K562 (cell line): ENCODE data around the gene TANK. TPM values are rescaled to one million over a fixed set of nuclear protein-coding genes. Genes with fewer than 3 reads are reported as not detected.

Experiments used
- ATF7 ChIP-seq: fragments of 450-650 bp; IDR thresholded peaks from 2 replicates; pipeline ENCODE4 v1.7.1; 2014; ENCODE audit warnings: mild to moderate bottlenecking, moderate library complexity
- CHCHD3 ChIP-seq: fragments of 250-450 bp; sonication (Bioruptor Pico); IDR thresholded peaks from 2 replicates; pipeline ENCODE4 v2.1.2; 2022; ENCODE audit warnings: mild to moderate bottlenecking
- CREM ChIP-seq: IDR thresholded peaks from 2 replicates; pipeline ENCODE4 v1.6.1; 2014; ENCODE audit warnings: antibody characterized with exemption, low read depth
- CSDE1 ChIP-seq, 2 experiments: fragments of 450-650 bp; IDR thresholded peaks; 2 replicates each; pipeline ENCODE4 v1.6.1; 2016; ENCODE audit warnings: mild to moderate bottlenecking in 1 of 2
- ETS2 ChIP-seq: IDR thresholded peaks from 2 replicates; pipeline ENCODE4 v1.6.1; 2016; ENCODE audit warnings: borderline replicate concordance, missing genetic modification characterization, mild to moderate bottlenecking, moderate library complexity, missing compliant biosample characterization; ENCODE audit not compliant: poor library complexity, severe bottlenecking
- FOXA1 ChIP-seq: fragments of 450-650 bp; IDR thresholded peaks from 2 replicates; pipeline ENCODE4 v1.6.1; 2016; ENCODE audit warnings: mild to moderate bottlenecking, borderline replicate concordance
- FOXJ2 ChIP-seq: fragments of 200-800 bp; sonication (Bioruptor generic); IDR thresholded peaks from 2 replicates; pipeline ENCODE4 v1.6.1; 2016; ENCODE audit warnings: missing genetic modification characterization, missing compliant biosample characterization
- JUND ChIP-seq, 2 experiments: IDR thresholded peaks; 2 replicates in 1 of 2; 3 replicates in 1 of 2; pipeline ENCODE4 v1.6.1; 2011; ENCODE audit warnings: borderline replicate concordance in 2 of 2, low read depth in 2 of 2, low read length in 2 of 2, improper control_type of control experiment in 1 of 2, missing biosample characterization in 1 of 2, missing genetic modification characterization in 1 of 2, missing genetic modification reagents in 1 of 2
- KDM4B ChIP-seq, 2 experiments: fragments of 450-650 bp in 1 of 2; sonication (generic) in 1 of 2; IDR thresholded peaks; 2 replicates each; pipeline ENCODE4 v1.6.1; 2016 to 2017; ENCODE audit warnings: borderline replicate concordance in 2 of 2, antibody characterized with exemption in 1 of 2, low read depth in 1 of 2, mild to moderate bottlenecking in 1 of 2
- KLF16 ChIP-seq: IDR thresholded peaks from 2 replicates; pipeline ENCODE4 v1.6.1; 2016; ENCODE audit warnings: antibody characterized with exemption
- LEF1 ChIP-seq: fragments of 450-650 bp; IDR thresholded peaks from 2 replicates; pipeline ENCODE4 v1.6.1; 2016; ENCODE audit warnings: mild to moderate bottlenecking
- SREBF1 ChIP-seq: fragments of 150-350 bp; IDR thresholded peaks from 2 replicates; pipeline ENCODE4 v1.6.1; 2014; ENCODE audit warnings: antibody characterized with exemption, low read depth, low read length, borderline replicate concordance
- SUPT5H ChIP-seq: fragments of 450-650 bp; IDR thresholded peaks from 2 replicates; pipeline ENCODE4 v1.6.1; 2016
- polyA plus RNA-seq, 8 experiments: library from polyadenylated mRNA; depleted of rRNA in 4 of 8; stranded (reverse) in 5 of 8; unstranded in 3 of 8; fragments of >200 nt; fragmentation: Nextera tagmentation in 2 of 8; fragmentation: Illumina TruSeq in 1 of 8; extraction: Ambion mirVana in 2 of 8; extraction: Trizol in 1 of 8; gene quantifications; 2 replicates each; pipeline versions ENCODE4 v1.2.1 to v1.2.3, GENCODE V29; 2011 to 2014; ENCODE audit warnings: inconsistent platforms in 1 of 8, missing spikeins in 1 of 8
- total RNA-seq, 7 experiments: library from RNA; depleted of rRNA in 6 of 7; stranded (reverse); fragments of >200 nt in 6 of 7; fragmentation: Illumina TruSeq in 2 of 7; extraction: Trizol in 2 of 7; gene quantifications; 2 replicates each; pipeline versions ENCODE4 v1.2.1 to v1.2.3, GENCODE V29; 2011 to 2021; ENCODE audit warnings: low replicate concordance in 1 of 7
- TF ChIP-seq, protein P1 (sequence below): fragments of 200-800 bp; sonication (Bioruptor generic); IDR thresholded peaks from 2 replicates; pipeline ENCODE4 v1.6.1; 2016; ENCODE audit warnings: missing genetic modification characterization, missing compliant biosample characterization
- TF ChIP-seq, protein P2 (sequence below), 2 experiments: fragments of 450-650 bp in 1 of 2; sonication (generic) in 1 of 2; formaldehyde crosslinking in 1 of 2; IDR thresholded peaks in 1 of 2; conservative IDR thresholded peaks in 1 of 2; 2 replicates each; pipeline versions ENCODE4 v1.6.1 to v1.8.1; 2016 to 2023; ENCODE audit warnings: mild to moderate bottlenecking in 2 of 2, moderate library complexity in 2 of 2, inconsistent platforms in 1 of 2, missing genetic modification reagents in 1 of 2
- TF ChIP-seq, protein P3 (sequence below): fragments of 250-450 bp; sonication (Bioruptor Pico); IDR thresholded peaks from 2 replicates; pipeline ENCODE4 v1.8.0; 2021; ENCODE audit warnings: moderate library complexity, mild to moderate bottlenecking, inconsistent platforms

Gene TANK
- total and polyA plus RNA-seq, 9 of the 15 experiments (the other 6 are each of a cell fraction or from before 2014, with no cell fraction given), result 43.0 to 91.5 (median 54.4) TPM

DNA sequence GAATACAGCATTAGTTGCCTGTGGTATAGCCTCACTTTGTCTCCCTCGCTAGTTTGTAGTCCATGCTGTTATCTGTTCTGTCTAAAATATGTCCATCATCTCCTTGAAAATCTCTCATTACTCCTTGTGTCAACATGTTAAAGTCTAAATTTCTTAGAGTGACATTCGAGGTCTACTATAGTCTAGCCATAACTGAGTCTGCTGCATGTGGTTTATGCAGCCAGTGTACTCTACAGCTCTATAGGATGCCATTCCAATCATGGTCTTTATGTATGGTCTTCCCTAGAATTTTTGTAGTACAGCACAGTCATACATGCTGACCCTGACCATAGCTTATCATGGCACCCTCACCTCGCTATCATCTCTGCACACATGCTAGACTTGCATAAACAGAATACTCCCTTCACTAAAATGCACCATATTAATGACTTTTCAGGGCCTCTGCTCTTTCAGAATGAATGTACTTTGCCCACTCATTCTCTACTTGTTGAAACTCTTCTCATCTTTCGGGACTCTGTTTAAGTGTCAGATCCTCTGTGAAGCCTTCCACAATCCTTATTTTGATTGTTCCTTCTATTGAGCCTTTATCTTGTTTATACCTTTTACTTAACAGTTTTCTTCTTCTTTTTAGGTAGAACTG, 12.8 kb downstream of the TANK start (continued):
- TF ChIP-seq, protein P1, sequence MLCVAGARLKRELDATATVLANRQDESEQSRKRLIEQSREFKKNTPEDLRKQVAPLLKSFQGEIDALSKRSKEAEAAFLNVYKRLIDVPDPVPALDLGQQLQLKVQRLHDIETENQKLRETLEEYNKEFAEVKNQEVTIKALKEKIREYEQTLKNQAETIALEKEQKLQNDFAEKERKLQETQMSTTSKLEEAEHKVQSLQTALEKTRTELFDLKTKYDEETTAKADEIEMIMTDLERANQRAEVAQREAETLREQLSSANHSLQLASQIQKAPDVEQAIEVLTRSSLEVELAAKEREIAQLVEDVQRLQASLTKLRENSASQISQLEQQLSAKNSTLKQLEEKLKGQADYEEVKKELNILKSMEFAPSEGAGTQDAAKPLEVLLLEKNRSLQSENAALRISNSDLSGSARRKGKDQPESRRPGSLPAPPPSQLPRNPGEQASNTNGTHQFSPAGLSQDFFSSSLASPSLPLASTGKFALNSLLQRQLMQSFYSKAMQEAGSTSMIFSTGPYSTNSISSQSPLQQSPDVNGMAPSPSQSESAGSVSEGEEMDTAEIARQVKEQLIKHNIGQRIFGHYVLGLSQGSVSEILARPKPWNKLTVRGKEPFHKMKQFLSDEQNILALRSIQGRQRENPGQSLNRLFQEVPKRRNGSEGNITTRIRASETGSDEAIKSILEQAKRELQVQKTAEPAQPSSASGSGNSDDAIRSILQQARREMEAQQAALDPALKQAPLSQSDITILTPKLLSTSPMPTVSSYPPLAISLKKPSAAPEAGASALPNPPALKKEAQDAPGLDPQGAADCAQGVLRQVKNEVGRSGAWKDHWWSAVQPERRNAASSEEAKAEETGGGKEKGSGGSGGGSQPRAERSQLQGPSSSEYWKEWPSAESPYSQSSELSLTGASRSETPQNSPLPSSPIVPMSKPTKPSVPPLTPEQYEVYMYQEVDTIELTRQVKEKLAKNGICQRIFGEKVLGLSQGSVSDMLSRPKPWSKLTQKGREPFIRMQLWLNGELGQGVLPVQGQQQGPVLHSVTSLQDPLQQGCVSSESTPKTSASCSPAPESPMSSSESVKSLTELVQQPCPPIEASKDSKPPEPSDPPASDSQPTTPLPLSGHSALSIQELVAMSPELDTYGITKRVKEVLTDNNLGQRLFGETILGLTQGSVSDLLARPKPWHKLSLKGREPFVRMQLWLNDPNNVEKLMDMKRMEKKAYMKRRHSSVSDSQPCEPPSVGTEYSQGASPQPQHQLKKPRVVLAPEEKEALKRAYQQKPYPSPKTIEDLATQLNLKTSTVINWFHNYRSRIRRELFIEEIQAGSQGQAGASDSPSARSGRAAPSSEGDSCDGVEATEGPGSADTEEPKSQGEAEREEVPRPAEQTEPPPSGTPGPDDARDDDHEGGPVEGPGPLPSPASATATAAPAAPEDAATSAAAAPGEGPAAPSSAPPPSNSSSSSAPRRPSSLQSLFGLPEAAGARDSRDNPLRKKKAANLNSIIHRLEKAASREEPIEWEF (CRISPR knock-in tag), result peak; percentile 82; the same call in 1 of the 2 replicates
- no peak for TF ChIP-seq CHCHD3 (CRISPR knock-in tag)
- no peak for TF ChIP-seq SREBF1
- no peak for TF ChIP-seq ETS2 (tag)
- TF ChIP-seq, protein P2, sequence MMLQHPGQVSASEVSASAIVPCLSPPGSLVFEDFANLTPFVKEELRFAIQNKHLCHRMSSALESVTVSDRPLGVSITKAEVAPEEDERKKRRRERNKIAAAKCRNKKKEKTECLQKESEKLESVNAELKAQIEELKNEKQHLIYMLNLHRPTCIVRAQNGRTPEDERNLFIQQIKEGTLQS (IDR thresholded peaks at IDR 0.05), result peak; percentile 65; the same call in 1 of the 2 replicates
- TF ChIP-seq, protein P2 (CRISPR knock-in tag; conservative IDR thresholded peaks at IDR 0.05), result no peak
- TF ChIP-seq ATF7, result peak; percentile 53; the same call in 1 of the 2 replicates
- TF ChIP-seq KDM4B (IDR thresholded peaks at IDR 0.05; ENCODE audit: borderline replicate concordance in 2 of 2, low read depth in 1 of 2), result 0 out of 4 replicates have a peak, but pooled peaks of 1 of the 2 experiments have one; percentile 15
- TF ChIP-seq CSDE1 (IDR thresholded peaks at IDR 0.05), result no peak
- TF ChIP-seq SUPT5H, result no peak
- TF ChIP-seq FOXJ2 (tag), result peak; percentile 81
- peak; percentile 79 for TF ChIP-seq JUND (IDR thresholded peaks at IDR 0.05; ENCODE audit: borderline replicate concordance, low read depth, low read length)
- TF ChIP-seq JUND (tag; IDR thresholded peaks at IDR 0.05; ENCODE audit: borderline replicate concordance, low read depth, low read length), result peak; percentile 81; the same call in 2 of the 3 replicates
- peak; percentile 93 for TF ChIP-seq KLF16
- TF ChIP-seq, protein P3, sequence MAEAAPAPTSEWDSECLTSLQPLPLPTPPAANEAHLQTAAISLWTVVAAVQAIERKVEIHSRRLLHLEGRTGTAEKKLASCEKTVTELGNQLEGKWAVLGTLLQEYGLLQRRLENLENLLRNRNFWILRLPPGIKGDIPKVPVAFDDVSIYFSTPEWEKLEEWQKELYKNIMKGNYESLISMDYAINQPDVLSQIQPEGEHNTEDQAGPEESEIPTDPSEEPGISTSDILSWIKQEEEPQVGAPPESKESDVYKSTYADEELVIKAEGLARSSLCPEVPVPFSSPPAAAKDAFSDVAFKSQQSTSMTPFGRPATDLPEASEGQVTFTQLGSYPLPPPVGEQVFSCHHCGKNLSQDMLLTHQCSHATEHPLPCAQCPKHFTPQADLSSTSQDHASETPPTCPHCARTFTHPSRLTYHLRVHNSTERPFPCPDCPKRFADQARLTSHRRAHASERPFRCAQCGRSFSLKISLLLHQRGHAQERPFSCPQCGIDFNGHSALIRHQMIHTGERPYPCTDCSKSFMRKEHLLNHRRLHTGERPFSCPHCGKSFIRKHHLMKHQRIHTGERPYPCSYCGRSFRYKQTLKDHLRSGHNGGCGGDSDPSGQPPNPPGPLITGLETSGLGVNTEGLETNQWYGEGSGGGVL (CRISPR knock-in tag), result no peak
- peak; percentile 84 for TF ChIP-seq CREM
- TF ChIP-seq FOXA1, result no peak
- TF ChIP-seq LEF1, result peak; percentile 97
